ENCODE data around the gene PAX6. TPM values are rescaled to one million over a fixed set of nuclear protein-coding genes. Genes with fewer than 3 reads are reported as not detected.
A peak's percentile ranks its signal among the peaks of the same experiment; 100 is the strongest.

The PAX6 gene
- total RNA-seq, 1 experiment from 2014 or later = 22.4 TPM

DNA sequence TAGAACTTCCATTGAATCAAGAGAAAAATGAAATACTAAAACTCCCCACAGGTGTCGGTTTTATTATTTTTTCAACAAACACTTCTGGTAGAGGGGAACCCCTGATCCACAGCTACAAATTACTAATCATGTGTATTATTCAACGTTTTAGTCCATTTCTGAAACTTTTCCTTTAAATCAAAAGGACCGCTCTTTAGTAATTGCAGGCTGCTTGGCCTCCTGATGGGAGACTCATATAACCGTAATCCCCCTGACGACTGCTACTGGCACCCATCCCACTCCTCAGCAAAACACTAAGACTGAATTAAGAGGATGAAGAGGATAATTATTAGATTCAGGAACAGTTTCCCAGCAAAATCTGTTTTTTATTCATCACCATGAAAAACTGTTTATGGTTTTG, 46.4 kb downstream of the PAX6 start:
- Histone ChIP-seq H3K27ac (ENCODE audit: low read depth, low read length, poor library complexity, severe bottlenecking) (no peak overlapping the region), H3K4me3 (ENCODE audit: low read depth, low read length, poor library complexity, severe bottlenecking) (no peak overlapping the region), H3K27me3 (replicated peaks; ENCODE audit: insufficient read depth, low read depth, low read length, poor library complexity) (no peaks in the 10 kb centered on the region), H3K36me3 (ENCODE audit: insufficient read depth, low read length, poor library complexity, severe bottlenecking) (no peaks in the 10 kb centered on the region), H3K9me3 (ENCODE audit: low read depth, low read length, poor library complexity, severe bottlenecking) (no peaks in the 10 kb centered on the region), H3K4me1 (ENCODE audit: insufficient read depth, low read length, poor library complexity, severe bottlenecking) (peaks cover 45% of the 10 kb centered on the region)
- intact Hi-C loops (cut with micrococcal nuclease; ENCODE audit: unreplicated experiment) = no loop called here
- DNase-seq (ENCODE audit: low spot score) = peak; percentile 93
- BruUV-seq (replicated peaks) = no TSS peak
- CTCF ChIA-PET = no interaction called here
- TF ChIP-seq, protein P1, sequence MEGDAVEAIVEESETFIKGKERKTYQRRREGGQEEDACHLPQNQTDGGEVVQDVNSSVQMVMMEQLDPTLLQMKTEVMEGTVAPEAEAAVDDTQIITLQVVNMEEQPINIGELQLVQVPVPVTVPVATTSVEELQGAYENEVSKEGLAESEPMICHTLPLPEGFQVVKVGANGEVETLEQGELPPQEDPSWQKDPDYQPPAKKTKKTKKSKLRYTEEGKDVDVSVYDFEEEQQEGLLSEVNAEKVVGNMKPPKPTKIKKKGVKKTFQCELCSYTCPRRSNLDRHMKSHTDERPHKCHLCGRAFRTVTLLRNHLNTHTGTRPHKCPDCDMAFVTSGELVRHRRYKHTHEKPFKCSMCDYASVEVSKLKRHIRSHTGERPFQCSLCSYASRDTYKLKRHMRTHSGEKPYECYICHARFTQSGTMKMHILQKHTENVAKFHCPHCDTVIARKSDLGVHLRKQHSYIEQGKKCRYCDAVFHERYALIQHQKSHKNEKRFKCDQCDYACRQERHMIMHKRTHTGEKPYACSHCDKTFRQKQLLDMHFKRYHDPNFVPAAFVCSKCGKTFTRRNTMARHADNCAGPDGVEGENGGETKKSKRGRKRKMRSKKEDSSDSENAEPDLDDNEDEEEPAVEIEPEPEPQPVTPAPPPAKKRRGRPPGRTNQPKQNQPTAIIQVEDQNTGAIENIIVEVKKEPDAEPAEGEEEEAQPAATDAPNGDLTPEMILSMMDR (conservative IDR thresholded peaks at IDR 0.05; ENCODE audit: low read depth, low read length) = no peak
- no peak for TF ChIP-seq EZH2 (IDR thresholded peaks at IDR 0.05; ENCODE audit: borderline replicate concordance, low read depth, low read length, poor library complexity, severe bottlenecking)
- POLR2A ChIA-PET (ENCODE audit: low non-redundant PET) = no interaction called here

GRCh38 chr11:31764261-31764660, 46.9 kb downstream of the PAX6 start:
- TF ChIP-seq EZH2 (IDR thresholded peaks at IDR 0.05; ENCODE audit: borderline replicate concordance, low read depth, low read length, poor library complexity, severe bottlenecking) = no peak
- TF ChIP-seq, protein P1 (conservative IDR thresholded peaks at IDR 0.05; ENCODE audit: low read depth, low read length) = no peak; the same call in 1 of the 2 replicates
- no TSS peak for BruUV-seq (replicated peaks)
- CTCF ChIA-PET = no interaction called here
- H3K4me3 ChIP-seq (ENCODE audit: low read depth, low read length, poor library complexity, severe bottlenecking) = no peak overlapping the region
- DNase-seq (ENCODE audit: low spot score) = no peak
- intact Hi-C loops (cut with micrococcal nuclease; ENCODE audit: unreplicated experiment) = no loop called here
- POLR2A ChIA-PET (ENCODE audit: low non-redundant PET) = interaction anchor here (0.6 to 0.7 kb wide), 2 partner anchors 67 to 548 kb away, joined by 3 read pairs; no protein-coding TSS in a partner anchor
- no peaks in the 10 kb centered on the region for H3K9me3 ChIP-seq (ENCODE audit: low read depth, low read length, poor library complexity, severe bottlenecking)
- H3K4me1 ChIP-seq (ENCODE audit: insufficient read depth, low read length, poor library complexity, severe bottlenecking) = peaks cover 45% of the 10 kb centered on the region
- no peak overlapping the region for H3K27ac ChIP-seq (ENCODE audit: low read depth, low read length, poor library complexity, severe bottlenecking)
- no peaks in the 10 kb centered on the region for H3K27me3 ChIP-seq (replicated peaks; ENCODE audit: insufficient read depth, low read depth, low read length, poor library complexity)
- no peaks in the 10 kb centered on the region for H3K36me3 ChIP-seq (ENCODE audit: insufficient read depth, low read length, poor library complexity, severe bottlenecking)

DNA sequence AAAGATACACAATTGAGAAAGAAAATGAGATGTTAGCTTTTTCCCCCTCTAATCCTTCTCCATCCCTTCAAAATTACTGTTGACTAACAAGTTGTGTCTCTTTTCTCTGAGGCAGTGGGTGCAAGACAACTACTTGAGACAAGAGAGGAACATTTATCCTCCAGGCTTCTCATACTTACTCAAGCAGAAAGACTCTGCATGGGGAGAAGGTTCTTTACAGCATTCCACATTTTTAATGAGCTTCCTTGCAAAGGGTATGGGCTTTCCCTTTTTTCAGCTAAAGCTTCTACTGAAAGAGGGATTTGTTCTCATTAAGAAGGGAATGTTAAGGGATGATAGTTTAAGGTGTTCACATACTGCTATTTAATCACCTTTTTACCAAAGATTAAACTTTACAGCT, 47.8 kb downstream of the PAX6 start:
- ChIA-PET POLR2A (ENCODE audit: low non-redundant PET) (interaction anchor here (0.7 kb wide), 1 partner anchor 68 kb away, joined by 3 read pairs; no protein-coding TSS in a partner anchor), CTCF (interaction anchor here (1.5 kb wide), 1 partner anchor 195 kb away, joined by 4 read pairs; no protein-coding TSS in a partner anchor)
- Histone ChIP-seq H3K9me3 (ENCODE audit: low read depth, low read length, poor library complexity, severe bottlenecking) (no peaks in the 10 kb centered on the region), H3K4me1 (ENCODE audit: insufficient read depth, low read length, poor library complexity, severe bottlenecking) (peaks cover 37% of the 10 kb centered on the region), H3K27ac (ENCODE audit: low read depth, low read length, poor library complexity, severe bottlenecking) (no peak overlapping the region), H3K36me3 (ENCODE audit: insufficient read depth, low read length, poor library complexity, severe bottlenecking) (no peaks in the 10 kb centered on the region), H3K4me3 (ENCODE audit: low read depth, low read length, poor library complexity, severe bottlenecking) (no peak overlapping the region), H3K27me3 (replicated peaks; ENCODE audit: insufficient read depth, low read depth, low read length, poor library complexity) (no peaks in the 10 kb centered on the region)
- peak; percentile 77 for DNase-seq (ENCODE audit: low spot score)
- no TSS peak for BruUV-seq (replicated peaks)
- no peak for TF ChIP-seq EZH2 (IDR thresholded peaks at IDR 0.05; ENCODE audit: borderline replicate concordance, low read depth, low read length, poor library complexity, severe bottlenecking)
- TF ChIP-seq, protein P1 (conservative IDR thresholded peaks at IDR 0.05; ENCODE audit: low read depth, low read length) = no peak
- intact Hi-C loops (cut with micrococcal nuclease; ENCODE audit: unreplicated experiment) = no loop called here
